ENCODE data around the gene WDR82.

WDR82 gene

GRCh38 chr3:52205727-52206372, 72.6 kb downstream of the WDR82 start:
- Histone ChIP-seq H4K20me1 (ENCODE audit: insufficient read depth, low read length, poor library complexity, severe bottlenecking) (peaks cover 7% of the 10 kb centered on the region), H3F3A (ENCODE audit: low read depth) (no peaks in the 10 kb centered on the region), H3K36me3 (ENCODE audit: insufficient read depth, low read length) (peaks cover 83% of the 10 kb centered on the region), H3K4me2 (ENCODE audit: low read depth, low read length, poor library complexity, severe bottlenecking) (no peak overlapping the region), H3K27me3 (ENCODE audit: insufficient read depth, low read length, poor library complexity, severe bottlenecking) (no peaks in the 10 kb centered on the region), H3K9ac (ENCODE audit: low read depth, low read length, poor library complexity, severe bottlenecking) (no peak overlapping the region), H3K4me1 (ENCODE audit: insufficient read depth, low read length, poor library complexity, severe bottlenecking) (peaks cover 24% of the 10 kb centered on the region), H2AFZ (ENCODE audit: low read length) (no peak overlapping the region), H3K79me2 (ENCODE audit: insufficient read depth, low read length) (peaks cover 40% of the 10 kb centered on the region), H3K9me2 (replicated peaks; ENCODE audit: low read depth, low read length) (no peaks in the 10 kb centered on the region), H3K9me3 (ENCODE audit: insufficient read depth, low read depth, low read length) (no peaks in the 10 kb centered on the region), H3K4me3 (ENCODE audit: low read length, poor library complexity, severe bottlenecking) (no peak overlapping the region)
- TF ChIP-seq CTCF (conservative IDR thresholded peaks at IDR 0.05; ENCODE audit: low read length) = no peak
- no peak for TF ChIP-seq EZH2phosphoT487 (IDR thresholded peaks at IDR 0.05; ENCODE audit: borderline replicate concordance)
